ENCODE data around the gene PRSS1. TPM values are rescaled to one million over a fixed set of nuclear protein-coding genes. Genes with fewer than 3 reads are reported as not detected.
A peak's percentile ranks its signal among the peaks of the same experiment; 100 is the strongest.

PRSS1 gene
- total RNA-seq, 2 experiments from 2014 or later, result not detected

GRCh38 chr7:142788303-142789289 is 39.3 kb downstream of the PRSS1 start:
- H3K4me1 ChIP-seq (ENCODE audit: insufficient read depth, low read length), result peaks cover 37% of the 10 kb centered on the region
- peaks cover 38% of the 10 kb centered on the region for H3K4me1 Mint-ChIP-seq (ENCODE audit: low read depth)
- H3K36me3 Mint-ChIP-seq (ENCODE audit: low read depth), result peaks cover 74% of the 10 kb centered on the region
- peak in 5 of 14 experiments; percentile 13 to 45 (median 25) for DNase-seq
- H3K9me3 Mint-ChIP-seq, result no peaks in the 10 kb centered on the region
- TF ChIP-seq CTCF (IDR thresholded peaks at IDR 0.05), result no peak
- H3K4me3 Mint-ChIP-seq, result peak overlapping the region; percentile 97
- H3K27ac Mint-ChIP-seq, result peak overlapping the region; percentile 98
- no peaks in the 10 kb centered on the region for H3K27me3 Mint-ChIP-seq
- H3K4me3 ChIP-seq (ENCODE audit: low read length), result peak overlapping the region; percentile 91
- intact Hi-C loops (cut with DNase I, micrococcal nuclease), result loop anchor here in 1 of 2 experiments (1.0 kb wide), 1 partner anchor 21 kb away; no protein-coding TSS in a partner anchor
- CTCF ChIA-PET, result interaction anchor here (1.4 to 14.4 kb wide), 3 partner anchors 21 to 66 kb away, joined by 4 to 135 read pairs (median 5); partner anchors contain the start of gene EPHB6
- POLR2A ChIA-PET, result interaction anchor here (0.6 to 22.8 kb wide), 29 partner anchors 18 to 489 kb away, joined by 3 to 5733 read pairs (median 5); partner anchors contain the start of gene EPHB6
- no peaks in the 10 kb centered on the region for H3K27me3 ChIP-seq (ENCODE audit: control insufficient read depth in 1 of 2, insufficient read depth in 2 of 2, low read length in 2 of 2)
- H3K27ac ChIP-seq (ENCODE audit: low read depth in 1 of 2, low read length in 2 of 2), result peak overlapping the region; percentile 82 to 99
- peaks cover 54% of the 10 kb centered on the region for H3K36me3 ChIP-seq (ENCODE audit: insufficient read depth, low read length)
- H3K9me3 ChIP-seq (ENCODE audit: control insufficient read depth in 1 of 2, insufficient read depth in 1 of 2, low read length in 2 of 2), result no peaks in the 10 kb centered on the region
- ATAC-seq (ENCODE audit: poor library complexity), result no peak

- Histone ChIP-seq H3K27ac (ENCODE audit: low read depth in 1 of 2, low read length in 2 of 2) (peak overlapping the region; percentile 82 to 99), H3K27me3 (ENCODE audit: control insufficient read depth in 1 of 2, insufficient read depth in 2 of 2, low read length in 2 of 2) (no peaks in the 10 kb centered on the region), H3K36me3 (ENCODE audit: insufficient read depth, low read length) (peaks cover 55% of the 10 kb centered on the region), H3K4me1 (ENCODE audit: insufficient read depth, low read length) (peaks cover 38% of the 10 kb centered on the region), H3K9me3 (ENCODE audit: control insufficient read depth in 1 of 2, insufficient read depth in 1 of 2, low read length in 2 of 2) (no peaks in the 10 kb centered on the region), H3K4me3 (ENCODE audit: low read length) (peak overlapping the region; percentile 91)
- Mint-ChIP-seq H3K27ac (peak overlapping the region; percentile 98), H3K27me3 (no peaks in the 10 kb centered on the region), H3K9me3 (no peaks in the 10 kb centered on the region), H3K36me3 (ENCODE audit: low read depth) (peaks cover 82% of the 10 kb centered on the region), H3K4me1 (ENCODE audit: low read depth) (peaks cover 41% of the 10 kb centered on the region), H3K4me3 (peak overlapping the region; percentile 97)
- TF ChIP-seq CTCF (IDR thresholded peaks at IDR 0.05), result no peak
- intact Hi-C loops (cut with DNase I, micrococcal nuclease), result loop anchor here in 1 of 2 experiments (1.0 kb wide), 1 partner anchor 20 kb away; no protein-coding TSS in a partner anchor
- no peak for ATAC-seq (ENCODE audit: poor library complexity)
- ChIA-PET POLR2A (interaction anchor here (0.9 to 22.8 kb wide), 20 partner anchors 18 to 488 kb away, joined by 3 to 5733 read pairs (median 6); no protein-coding TSS in a partner anchor), CTCF (interaction anchor here (1.4 to 14.4 kb wide), 3 partner anchors 20 to 65 kb away, joined by 4 to 135 read pairs (median 5); partner anchors contain the start of gene EPHB6)
- peak in 5 of 14 experiments; percentile 28 to 51 (median 34) for DNase-seq
These were observed 40.2 kb downstream of the PRSS1 start for GRCh38 chr7:142789441-142789840.

- Histone ChIP-seq H3K36me3 (ENCODE audit: insufficient read depth, low read length) (peaks cover 55% of the 10 kb centered on the region), H3K4me1 (ENCODE audit: insufficient read depth, low read length) (peaks cover 40% of the 10 kb centered on the region), H3K9me3 (ENCODE audit: control insufficient read depth in 1 of 2, insufficient read depth in 1 of 2, low read length in 2 of 2) (no peaks in the 10 kb centered on the region), H3K4me3 (ENCODE audit: low read length) (peak overlapping the region; percentile 91), H3K27me3 (ENCODE audit: control insufficient read depth in 1 of 2, insufficient read depth in 2 of 2, low read length in 2 of 2) (no peaks in the 10 kb centered on the region), H3K27ac (ENCODE audit: low read depth in 1 of 2, low read length in 2 of 2) (peak overlapping the region; percentile 82 to 99)
- Mint-ChIP-seq H3K27ac (peak overlapping the region; percentile 98), H3K9me3 (no peaks in the 10 kb centered on the region), H3K4me1 (ENCODE audit: low read depth) (peaks cover 47% of the 10 kb centered on the region), H3K4me3 (peak overlapping the region; percentile 97), H3K36me3 (ENCODE audit: low read depth) (peaks cover 85% of the 10 kb centered on the region), H3K27me3 (no peaks in the 10 kb centered on the region)
- no peak for TF ChIP-seq CTCF (IDR thresholded peaks at IDR 0.05)
- ChIA-PET POLR2A (interaction anchor here (0.8 to 22.8 kb wide), 13 partner anchors 17 to 489 kb away, joined by 3 to 5733 read pairs (median 7); no protein-coding TSS in a partner anchor), CTCF (interaction anchor here (1.4 to 14.4 kb wide), 3 partner anchors 20 to 64 kb away, joined by 4 to 135 read pairs (median 5); partner anchors contain the start of gene EPHB6)
- ATAC-seq (ENCODE audit: poor library complexity), result no peak
- peak in 4 of 14 experiments; percentile 9 to 43 (median 20) for DNase-seq
- intact Hi-C loops (cut with DNase I, micrococcal nuclease), result no loop called here
These were observed 40.8 kb downstream of the PRSS1 start for GRCh38 chr7:142790056-142790455.

All from CD4-positive, alpha-beta T cell (primary cell).